Fibroblast of peridontal ligament (primary cell): Measurements from ENCODE around the gene ARHGAP6.

Experiments
- DNase-seq: peaks from one replicate; pipeline ENCODE4 v3.0.0-alpha.2; 2010; ENCODE audit errors: extremely low read depth

The ARHGAP6 gene

DNA sequence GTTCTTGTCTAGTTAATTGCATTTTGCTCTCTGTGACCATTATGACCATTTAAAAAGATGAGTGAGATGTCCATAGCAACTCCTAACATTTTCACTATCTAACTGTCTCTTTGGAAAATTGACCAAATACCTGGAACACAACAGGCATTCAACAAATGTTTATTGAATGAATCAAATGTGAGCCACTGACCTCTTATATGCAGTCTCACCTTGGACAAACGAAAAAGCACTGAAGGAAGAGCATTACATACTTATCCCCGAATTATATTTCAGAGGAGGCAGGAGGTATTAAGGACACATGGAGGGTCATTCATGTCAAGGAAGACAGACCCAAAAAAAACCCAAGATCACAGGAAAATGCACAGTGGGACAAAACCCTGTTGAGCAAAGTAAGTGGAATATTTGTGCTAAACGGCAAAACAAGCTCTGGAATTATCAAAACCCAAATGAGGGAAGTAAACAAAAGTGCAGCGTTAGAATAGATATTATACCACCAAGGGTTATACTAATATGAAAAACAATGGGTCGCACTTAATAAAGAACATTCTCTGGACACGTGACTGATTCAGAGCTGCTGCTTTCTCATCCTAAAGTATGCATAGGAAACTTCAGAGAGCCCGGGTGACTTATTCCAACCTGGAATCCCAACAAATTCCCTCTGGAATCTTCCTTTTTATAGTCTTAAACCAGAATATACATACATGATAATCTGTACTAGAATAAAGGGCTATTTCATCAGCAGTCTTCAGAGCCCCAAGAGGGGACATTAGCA is 240.6 kb downstream of the ARHGAP6 start:
- DNase-seq, result no peak

DNA sequence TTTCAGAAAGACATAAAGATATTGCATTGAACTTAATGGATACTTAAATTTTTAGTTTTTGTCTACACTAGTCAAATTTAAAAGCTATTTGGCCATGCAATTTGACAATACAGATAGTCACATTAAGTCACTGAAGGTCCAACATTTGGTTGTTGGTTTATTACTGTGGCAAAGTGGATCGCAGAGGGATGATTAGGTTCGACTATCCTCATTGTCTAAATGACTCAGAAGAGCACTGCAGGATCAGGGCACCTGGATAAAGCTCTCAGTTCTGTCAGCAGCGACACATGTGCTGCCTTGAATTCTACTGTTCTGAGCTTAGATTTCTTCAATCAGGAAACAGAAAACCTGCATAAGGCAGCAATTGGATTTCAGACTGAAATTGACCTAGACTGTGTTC is 241.8 kb downstream of the ARHGAP6 start:
- DNase-seq, result no peak

DNA sequence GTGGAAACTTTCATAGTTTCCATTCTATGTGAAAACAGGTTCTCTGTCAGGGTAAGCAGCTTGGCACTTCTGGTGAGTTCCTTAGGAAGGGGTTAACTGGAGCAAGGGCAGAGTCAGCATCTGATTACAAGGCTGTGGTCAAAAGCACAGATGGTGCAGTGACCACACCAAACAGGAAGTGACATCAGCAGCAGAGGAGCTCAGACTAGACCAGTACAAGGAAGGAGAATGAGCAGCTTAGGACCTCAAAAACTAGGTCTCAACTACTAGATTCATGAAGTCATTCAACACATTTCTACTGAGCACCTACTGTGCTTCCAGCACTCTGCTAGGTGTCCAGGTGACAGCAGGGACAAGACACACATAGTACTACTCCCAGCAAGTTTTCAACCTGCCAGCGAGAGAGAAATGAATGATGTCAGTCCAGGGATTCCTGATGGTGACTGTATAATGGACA is 242.3 kb downstream of the ARHGAP6 start:
- DNase-seq, result peak; percentile 82

DNA sequence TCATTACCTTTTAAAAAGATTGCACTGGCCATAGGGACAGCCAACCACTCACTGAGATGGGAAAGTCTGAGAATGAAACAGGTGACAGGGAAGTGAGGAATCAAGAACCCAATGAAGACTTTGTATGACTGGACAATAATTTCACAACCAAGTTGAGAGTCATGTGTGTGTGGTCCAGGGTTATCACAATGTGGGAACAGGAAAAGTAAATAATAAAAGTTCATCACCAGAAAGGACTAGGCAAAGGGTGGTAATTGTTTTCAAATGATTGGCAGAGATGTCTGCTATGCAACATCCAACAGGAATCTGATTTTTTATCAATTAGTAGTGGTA is 243.2 kb downstream of the ARHGAP6 start:
- no peak for DNase-seq

DNA sequence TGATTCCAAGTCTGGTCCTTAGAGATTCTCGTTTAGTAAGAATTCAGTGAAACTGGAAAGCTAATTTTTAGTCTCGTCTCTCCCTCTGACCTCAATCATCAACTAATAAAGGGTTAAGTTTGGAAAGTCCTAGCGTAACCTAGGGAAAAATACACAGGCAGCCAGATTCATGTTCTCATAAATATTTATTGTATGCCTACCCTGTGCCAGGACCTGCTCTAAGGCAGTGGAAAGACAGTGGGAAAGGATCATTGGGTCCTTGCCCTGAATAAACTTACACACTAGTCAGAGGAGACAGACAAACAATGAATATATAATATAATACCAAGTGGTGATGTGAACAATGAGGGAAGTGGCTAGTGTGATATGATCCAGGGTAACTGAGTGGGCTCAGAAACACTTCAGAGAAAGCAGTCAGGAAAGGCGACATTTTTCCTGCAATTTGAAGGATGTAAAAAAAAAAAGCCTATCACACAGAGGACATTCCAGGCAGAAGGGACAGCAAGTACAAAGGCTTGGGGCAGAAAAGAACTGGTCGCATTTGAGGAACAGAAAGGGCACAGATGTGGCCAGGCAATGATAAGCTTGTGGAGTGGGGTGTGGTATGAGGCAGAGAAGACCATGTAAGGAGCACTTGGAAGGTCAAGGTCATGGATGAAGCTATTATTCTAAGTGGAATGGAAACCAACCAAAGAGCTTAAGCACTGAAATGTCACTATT is 243.8 kb downstream of the ARHGAP6 start:
- no peak for DNase-seq

DNA sequence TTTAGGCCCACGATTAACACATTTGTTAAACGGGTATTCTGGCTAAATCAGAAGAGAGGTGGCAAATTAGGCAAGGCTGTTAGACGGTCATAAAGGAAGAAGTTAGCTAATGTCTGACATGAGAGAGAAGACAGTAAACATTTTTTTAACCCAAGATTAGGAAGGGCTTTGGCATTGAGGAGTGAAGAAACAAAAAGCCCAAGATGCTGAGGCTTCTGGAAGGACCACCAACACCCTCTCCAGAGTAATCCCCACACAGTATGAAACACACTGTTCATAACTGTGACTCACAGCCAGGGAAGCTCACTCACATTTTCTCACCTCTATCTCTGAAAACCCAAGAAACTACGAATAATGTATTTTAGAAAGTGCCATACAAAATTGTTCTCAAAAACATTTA is 244.9 kb downstream of the ARHGAP6 start:
- DNase-seq, result no peak

DNA sequence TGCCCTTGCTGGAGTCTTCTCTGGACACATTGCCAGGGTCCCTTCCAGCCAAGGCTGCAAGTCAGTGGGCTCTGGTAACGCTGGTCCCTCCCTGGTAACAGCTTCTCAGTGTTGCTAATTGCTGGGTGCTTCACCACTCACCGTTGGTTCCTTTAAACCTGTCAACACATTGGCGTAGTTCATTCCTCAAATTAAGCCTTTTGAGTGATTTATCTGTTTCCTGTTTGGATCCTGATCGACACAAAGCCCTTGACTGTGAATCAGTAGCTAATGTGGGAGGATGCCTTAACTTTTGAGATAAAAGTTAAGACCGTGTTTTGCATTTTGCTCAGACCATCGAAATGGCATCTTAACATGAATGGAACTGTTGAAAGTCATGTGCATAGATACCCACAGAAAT is 246.6 kb downstream of the ARHGAP6 start:
- DNase-seq, result no peak

DNA sequence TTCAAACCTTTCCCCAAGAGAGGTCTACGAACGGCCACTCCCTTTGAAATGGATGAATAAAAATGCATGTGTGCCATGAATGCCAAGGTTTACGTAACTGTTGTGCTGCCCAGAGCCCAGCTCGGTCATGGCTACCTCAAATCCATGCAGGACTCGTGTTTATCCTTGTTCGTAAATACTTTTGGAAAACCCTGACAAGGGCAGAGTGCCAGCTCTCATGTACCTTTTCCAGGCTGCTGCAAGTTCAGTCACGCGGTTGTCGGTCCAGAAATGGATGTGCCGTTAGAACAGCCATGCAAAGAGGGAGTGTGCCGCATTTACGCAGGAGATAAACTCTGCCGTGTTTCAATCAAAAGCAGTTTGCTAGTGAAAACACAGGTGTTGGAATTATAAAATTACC is 249.1 kb downstream of the ARHGAP6 start:
- no peak for DNase-seq

DNA sequence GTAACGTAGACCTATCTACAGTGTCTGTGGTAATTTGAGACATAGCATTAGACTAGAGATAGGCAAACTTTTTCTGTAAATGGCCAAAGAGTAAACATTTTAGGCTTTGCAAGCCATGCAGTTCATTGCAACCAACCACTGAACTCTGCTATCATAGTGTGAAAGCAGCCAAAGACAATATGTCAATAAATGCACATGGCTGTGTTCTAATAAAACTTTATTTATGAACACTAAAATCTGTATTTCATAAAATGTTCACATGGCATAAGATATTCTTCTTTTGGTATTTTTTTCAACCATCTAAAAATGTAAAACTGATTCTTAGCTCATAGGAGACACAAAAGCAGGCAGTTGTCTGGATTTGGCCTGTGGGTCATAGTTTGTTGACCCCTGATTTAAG is 251.6 kb downstream of the ARHGAP6 start:
- DNase-seq, result no peak

DNA sequence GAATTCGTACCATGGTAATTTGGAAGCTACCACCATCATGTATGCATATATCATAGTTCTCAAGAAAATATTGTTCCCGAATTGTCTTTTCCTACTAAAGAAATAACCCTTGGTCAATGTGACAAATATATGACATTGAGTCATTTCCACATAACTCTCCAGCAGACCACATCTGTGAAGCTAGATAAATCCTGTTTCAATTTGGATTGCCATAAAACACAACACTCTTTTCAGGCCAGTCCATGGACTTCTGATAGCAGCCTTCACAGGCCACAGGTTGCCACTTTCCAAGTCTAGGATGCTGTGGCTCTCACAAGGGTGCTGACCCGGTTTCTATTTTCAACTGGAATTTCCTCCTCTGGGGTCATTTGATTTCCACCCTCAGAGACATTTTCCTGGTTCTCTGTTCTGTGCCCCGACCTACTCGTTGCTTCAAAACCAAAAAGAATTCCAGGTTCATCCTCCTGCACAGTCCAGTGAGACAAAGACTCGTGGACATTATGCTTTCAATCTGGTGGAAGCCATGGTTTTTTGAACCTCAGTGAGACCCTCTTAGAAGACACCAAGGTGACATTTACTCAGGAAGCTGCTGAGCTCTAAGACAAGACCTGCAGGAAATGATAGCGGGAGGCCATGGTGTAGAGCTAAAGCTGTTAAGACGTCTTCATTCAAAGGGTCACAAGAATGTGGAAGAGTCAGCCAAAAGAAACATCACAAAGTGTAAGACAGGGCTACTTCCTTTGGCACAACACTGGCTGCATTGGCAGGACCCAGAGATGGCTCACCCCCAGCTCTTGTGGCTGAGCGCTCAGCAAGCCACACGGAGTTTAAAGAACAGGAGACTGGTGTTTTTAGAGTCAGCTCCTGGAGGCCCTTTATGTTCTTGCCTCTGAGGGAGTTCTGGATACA is 252.8 kb downstream of the ARHGAP6 start:
- no peak for DNase-seq

DNA sequence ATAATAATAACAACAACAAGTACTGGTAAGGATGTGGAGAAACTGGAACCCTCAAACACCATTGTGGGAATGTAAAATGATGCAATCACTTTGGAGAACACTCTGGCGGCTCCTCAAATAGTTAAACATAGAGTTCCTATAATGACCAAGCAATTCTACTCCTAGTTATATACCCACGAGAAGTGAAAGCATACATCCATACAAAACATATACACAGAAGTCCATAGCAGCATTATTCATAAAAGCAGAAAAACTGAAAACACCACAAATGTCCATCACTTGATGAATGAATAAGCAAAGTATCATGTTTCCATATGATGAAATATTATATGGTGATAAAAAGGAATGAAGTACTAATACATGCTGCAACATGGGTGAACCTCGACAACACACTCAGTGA is 255.8 kb downstream of the ARHGAP6 start:
- no peak for DNase-seq

DNA sequence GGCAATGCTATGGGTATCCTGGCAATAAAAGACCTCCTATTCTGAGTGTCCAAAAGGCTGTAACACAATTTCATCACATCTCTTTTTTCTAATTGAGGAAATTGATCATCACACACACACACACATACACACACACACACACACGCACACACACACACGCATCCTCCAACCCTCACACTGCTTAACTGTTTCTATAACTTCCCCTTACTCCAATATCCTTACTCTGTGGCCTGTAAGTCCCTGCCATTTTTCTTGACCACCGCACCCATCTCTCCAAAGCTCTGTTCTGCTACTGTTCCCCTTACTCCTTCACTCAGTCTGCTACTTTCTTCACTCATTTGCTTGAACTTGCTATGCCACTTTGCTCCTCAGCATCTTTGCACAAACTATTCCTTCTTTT is 256.9 kb downstream of the ARHGAP6 start:
- DNase-seq, result no peak

DNA sequence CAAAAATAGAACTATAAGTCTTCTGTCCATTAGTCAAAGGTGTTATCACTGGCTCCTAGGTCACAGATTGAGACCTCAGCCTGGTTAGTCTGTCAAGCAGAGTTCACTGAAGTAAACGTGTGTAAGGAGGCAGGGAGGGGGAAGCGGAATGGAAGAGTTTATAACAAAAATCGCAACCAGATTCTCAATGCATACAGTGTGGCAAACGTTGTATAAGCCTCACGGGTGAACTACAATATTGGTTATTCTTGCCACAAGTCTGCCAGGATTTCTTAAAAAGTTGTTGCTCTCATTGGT is 257.7 kb downstream of the ARHGAP6 start:
- no peak for DNase-seq

DNA sequence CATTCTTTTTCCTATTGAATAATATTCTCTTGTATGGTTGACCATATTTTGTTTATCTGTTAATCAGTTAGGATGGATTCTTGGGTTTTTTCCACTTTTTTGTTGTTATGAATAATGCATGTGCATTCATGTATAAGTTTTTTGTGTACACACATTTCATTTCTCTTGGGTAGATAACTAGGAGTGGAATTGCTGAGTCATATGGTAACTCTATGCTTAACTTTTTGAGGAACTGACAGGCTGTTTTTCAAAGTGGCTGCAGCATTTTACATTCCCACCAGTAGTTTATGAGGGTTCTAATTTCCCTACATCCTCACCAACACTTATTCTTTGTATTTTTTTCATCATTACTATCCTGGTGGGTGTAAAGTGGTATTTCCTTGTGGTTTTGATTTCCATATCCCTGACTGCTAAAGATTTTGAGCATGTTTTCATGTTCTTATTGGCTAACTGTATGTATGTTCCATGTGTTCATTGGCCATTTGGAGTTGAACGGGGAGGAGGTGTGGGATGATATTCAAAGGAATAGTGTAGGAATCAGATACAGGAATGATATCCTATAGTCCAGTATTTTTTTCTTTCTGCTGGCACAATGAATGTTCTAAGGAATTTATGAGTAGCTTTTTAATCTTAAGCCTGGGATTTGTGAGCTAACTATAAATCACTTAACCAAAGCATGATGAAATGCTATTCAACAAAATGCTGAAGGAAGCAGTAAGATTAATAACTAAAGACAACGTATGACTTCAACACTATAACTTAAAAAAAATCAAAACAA is 258.2 kb downstream of the ARHGAP6 start:
- DNase-seq, result no peak

DNA sequence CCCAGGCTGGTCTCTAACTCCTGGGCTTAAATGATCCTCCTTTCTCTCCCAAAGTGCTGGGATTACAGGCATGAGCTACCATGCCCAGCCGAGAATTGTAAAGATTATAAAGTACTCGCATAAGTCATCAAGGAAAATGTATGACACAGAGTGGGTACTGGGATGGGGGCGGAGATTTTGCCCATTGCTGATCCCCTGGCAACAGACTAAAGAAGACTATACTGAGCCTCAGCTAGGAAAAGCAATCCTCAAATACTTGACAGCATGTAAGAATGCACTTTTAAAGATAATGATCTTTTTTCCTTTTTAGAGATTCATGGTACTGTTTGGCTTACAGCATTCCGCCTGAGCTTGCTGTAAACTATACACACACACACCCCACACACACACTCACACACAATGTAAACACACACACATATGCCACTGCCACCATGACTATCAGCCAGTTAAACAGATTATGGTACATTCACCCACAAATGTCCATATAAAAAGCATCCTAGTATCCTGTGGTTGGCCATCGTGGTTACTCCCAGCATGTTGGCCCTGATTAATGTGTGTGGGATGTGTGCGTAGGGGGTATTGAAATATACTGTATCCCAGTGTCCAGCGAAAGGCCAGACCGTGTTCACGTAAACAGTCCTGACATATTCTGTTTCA is 259.5 kb downstream of the ARHGAP6 start:
- peak; percentile 39 for DNase-seq

DNA sequence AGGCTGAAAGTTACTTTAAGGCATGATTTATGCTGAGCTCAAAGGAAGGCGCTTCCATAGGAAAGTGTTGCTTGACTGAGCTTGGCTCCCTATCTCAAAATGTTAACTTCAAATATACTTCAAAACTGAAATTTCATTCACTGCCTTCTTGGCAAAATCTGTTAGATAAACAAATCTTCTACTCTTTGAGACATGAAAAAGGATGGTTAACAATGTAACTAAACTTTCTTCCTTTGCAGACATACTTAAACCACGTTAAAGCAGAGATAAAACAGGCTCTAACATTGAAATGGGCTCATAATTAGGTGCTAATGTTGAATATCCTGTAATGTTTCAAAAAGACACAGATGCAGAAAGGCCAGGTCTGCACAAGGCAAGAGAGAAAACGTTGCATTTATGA is 262.1 kb downstream of the ARHGAP6 start:
- DNase-seq, result no peak

DNA sequence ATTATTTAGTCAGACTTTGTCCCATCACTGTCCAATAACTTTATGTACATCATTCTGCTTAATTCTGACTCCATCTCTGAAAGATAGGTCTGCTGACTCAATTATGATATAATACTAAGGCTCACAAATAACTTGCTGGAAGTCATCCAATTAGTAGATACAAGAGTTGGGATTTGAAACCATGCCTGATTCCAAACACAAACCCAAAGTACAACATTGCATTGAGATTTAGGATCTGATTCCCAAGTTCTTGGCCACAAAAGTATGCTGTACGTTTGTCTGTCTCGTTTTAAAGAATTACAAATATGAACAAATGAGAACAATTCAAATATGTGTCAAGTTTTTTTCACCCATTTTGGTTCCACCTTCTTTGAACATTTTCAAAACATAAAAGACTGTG is 263.8 kb downstream of the ARHGAP6 start:
- no peak for DNase-seq

DNA sequence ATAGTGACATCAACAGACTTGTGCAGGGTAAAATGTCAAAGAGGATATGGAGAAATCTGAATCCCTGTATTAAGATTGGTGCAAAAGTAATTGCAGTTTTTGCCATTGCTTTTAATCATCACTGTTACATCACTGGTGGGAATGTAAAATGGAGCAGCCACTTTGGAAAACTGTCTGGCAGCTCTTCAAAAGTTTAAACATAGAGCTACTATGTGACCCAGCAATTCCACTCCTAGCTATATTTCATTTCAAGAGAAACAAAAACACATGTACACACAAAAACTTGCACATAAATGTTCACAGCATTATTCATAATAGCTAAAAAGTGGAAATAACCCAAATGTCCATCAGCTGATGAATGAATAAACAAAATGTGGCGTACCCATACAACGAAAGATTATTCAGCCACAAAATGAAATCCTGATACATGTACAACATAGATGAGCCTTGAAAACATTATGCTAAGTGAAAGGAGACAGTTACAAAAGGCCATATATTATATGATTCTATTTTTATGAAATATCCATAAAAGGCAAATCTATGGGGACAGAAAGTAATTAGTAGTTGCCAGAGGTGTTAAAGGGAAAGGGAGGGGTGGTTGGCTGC is 266.1 kb downstream of the ARHGAP6 start:
- peak; percentile 52 for DNase-seq

DNA sequence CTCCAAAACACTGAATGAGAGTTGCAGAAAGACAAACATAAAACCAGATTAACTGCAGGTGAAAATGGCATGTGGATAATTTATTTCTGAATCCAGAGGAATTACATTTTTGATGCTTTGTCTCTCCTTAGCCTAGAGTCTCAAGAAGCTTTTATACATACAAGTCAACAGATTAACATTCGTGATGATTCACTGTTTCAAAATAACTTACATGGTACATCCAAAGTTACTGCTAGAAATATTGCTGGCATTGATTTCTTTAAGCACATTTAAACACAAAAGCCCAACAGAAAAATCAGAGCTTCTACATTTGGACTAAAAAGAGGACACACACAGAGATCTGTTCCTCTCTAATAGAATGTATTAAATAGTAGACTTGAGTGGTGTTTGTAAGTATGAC is 266.9 kb downstream of the ARHGAP6 start:
- peak; percentile 60 for DNase-seq

DNA sequence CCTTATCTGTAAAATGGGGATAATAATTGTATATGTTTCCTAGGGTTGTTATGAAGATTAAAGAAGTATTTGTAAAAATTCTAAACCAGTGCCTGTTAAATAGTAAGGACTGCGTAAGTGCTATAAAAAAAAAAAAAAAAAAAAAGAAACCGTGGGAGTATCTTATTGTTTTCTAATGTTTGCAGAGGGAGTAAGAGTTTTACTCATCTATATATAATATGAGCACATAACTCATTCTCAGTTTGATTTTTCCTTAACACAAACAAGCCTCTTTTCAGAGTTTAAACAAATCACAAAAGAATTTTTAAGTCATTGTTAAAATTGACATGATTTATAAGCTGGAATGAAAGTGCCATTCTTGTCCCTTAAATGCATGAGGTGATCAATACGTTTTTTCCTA is 267.6 kb downstream of the ARHGAP6 start:
- DNase-seq, result no peak

DNA sequence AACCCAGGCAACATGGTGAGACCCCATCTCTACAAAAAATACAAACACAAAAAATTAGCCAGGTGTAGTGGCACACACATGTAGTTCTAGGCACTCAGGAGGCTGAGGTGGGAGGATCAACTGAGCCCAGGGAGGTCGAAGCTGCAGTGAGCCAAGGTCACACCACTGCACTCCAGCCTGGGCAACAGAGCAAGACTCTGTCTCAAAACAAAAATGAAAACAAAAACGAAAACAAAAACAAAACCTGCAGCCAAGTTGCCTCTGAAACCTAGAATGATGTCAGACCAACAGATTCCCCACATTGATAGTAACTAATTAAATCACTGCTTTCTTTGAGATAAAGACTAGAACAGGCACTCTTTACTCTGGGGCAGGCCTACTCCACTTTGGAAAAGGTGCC is 268.0 kb downstream of the ARHGAP6 start:
- no peak for DNase-seq
